Right lung (tissue), 5 donors: Measurements from ENCODE around the gene LSM6. TPM values are rescaled to one million over a fixed set of nuclear protein-coding genes. Genes with fewer than 3 reads are reported as not detected.

Experiments
- polyA plus RNA-seq, 5 donors: library from polyadenylated mRNA; unstranded; fragments of 120-200 nt; gene quantifications; one replicate each; pipeline versions ENCODE4 v1.2.1 to v1.2.3, GENCODE V29; 2013; ENCODE audit warnings: inconsistent platforms in 1 of 5, low replicate concordance in 1 of 5; ENCODE audit not compliant: insufficient read length in 5 of 5, insufficient read depth in 1 of 5

The LSM6 gene
- polyA plus RNA-seq, 5 donors = 55.7 to 66.7 (median 62.3) TPM

Other genes starting within 250 kb of the LSM6 start
- gene ZNF827, start 236.9 kb upstream of the LSM6 start, polyA plus RNA-seq = 10 to 100 TPM; 24.8 to 37.6 (median 31.6) TPM
- under 1 TPM; 0.23 to 0.46 (median 0.34) TPM for gene REELD1, start 38.8 kb downstream of the LSM6 start, polyA plus RNA-seq